Right ventricle myocardium superior (tissue), 1 donor: ENCODE measurements around the gene CYP39A1. TPM values are rescaled to one million over a fixed set of nuclear protein-coding genes. Genes with fewer than 3 reads are reported as not detected.
"Not testable (repeated sequence)": the region's sequence is repeated elsewhere in the genome, so short reads cannot be mapped to it uniquely, and the experiment has no call there.

Experiments used
- ATAC-seq: fragments of 200-7000 bp; cut with Tn5 transposase; one replicate; pipeline ENCODE4 v1.9.1; 2020; ENCODE audit warnings: mild to moderate bottlenecking; ENCODE audit not compliant: poor library complexity
- DNase-seq: peaks from one replicate; pipeline ENCODE4 v3.0.0-alpha.2; 2020
- intact Hi-C: fragments of 100-400 bp; cut with DNase I; formaldehyde crosslinking; loops from one replicate; pipeline ENCODE4 v1.11.2; 2022
- total RNA-seq: library from RNA; stranded (reverse); fragmentation: NEBNext Ultra II Directional; extraction: Animal tissue kit (Norgen Biotek cat#: 25700); gene quantifications from one replicate; pipeline ENCODE4 v1.2.1, GENCODE V29; 2021
- donor health status: DM: no; HTN: yes; CAD: no; lungs with severe emphysema.

Gene CYP39A1
- total RNA-seq, 1 donor from 2014 or later = 4.7 TPM

- DNase-seq = no peak
- no peak for ATAC-seq
- intact Hi-C loops = no loop called here
These were observed 999 bp upstream of the CYP39A1 start for GRCh38 chr6:46653439-46654195.

- ATAC-seq (no peak), DNase-seq (no peak)
- intact Hi-C loops = no loop called here
These were observed 401 bp downstream of the CYP39A1 start for GRCh38 chr6:46652232-46652602.

- ATAC-seq (no peak), DNase-seq (no peak)
- intact Hi-C loops = no loop called here
These were observed 802 bp downstream of the CYP39A1 start for GRCh38 chr6:46651816-46652215.

GRCh38 chr6:46651006-46651405 is 1.6 kb downstream of the CYP39A1 start:
- ATAC-seq = no peak
- intact Hi-C loops = no loop called here
- DNase-seq = no peak

- intact Hi-C loops = no loop called here
- DNase-seq (no peak), ATAC-seq (no peak)
These were observed 3.6 kb downstream of the CYP39A1 start for GRCh38 chr6:46648869-46649492.

GRCh38 chr6:46648108-46648507 is 4.5 kb downstream of the CYP39A1 start:
- intact Hi-C loops, ATAC-seq, DNase-seq: not testable (repeated sequence)

GRCh38 chr6:46645265-46645664 is 7.4 kb downstream of the CYP39A1 start:
- DNase-seq (no peak), ATAC-seq (no peak)
- intact Hi-C loops = no loop called here

- DNase-seq (no peak), ATAC-seq (no peak)
- intact Hi-C loops = no loop called here
These were observed 9.5 kb downstream of the CYP39A1 start for GRCh38 chr6:46642928-46643751.

- no peak for ATAC-seq
- no peak for DNase-seq
- intact Hi-C loops = no loop called here
These were observed 14.0 kb downstream of the CYP39A1 start for GRCh38 chr6:46638650-46639049.

GRCh38 chr6:46637933-46638332 is 14.7 kb downstream of the CYP39A1 start:
- ATAC-seq (no peak), DNase-seq (no peak)
- intact Hi-C loops = no loop called here

- intact Hi-C loops = no loop called here
These were observed 15.5 kb downstream of the CYP39A1 start for GRCh38 chr6:46637145-46637544.

GRCh38 chr6:46635462-46635861 is 17.2 kb downstream of the CYP39A1 start:
- DNase-seq (no peak), ATAC-seq (no peak)
- intact Hi-C loops = no loop called here

More at GRCh38 chr6:46637145-46637544, 15.5 kb downstream of the CYP39A1 start:
- DNase-seq (no peak), ATAC-seq (no peak)

GRCh38 chr6:46632053-46632452 is 20.6 kb downstream of the CYP39A1 start:
- ATAC-seq (no peak), DNase-seq (no peak)
- intact Hi-C loops = no loop called here

- ATAC-seq = no peak
- no peak for DNase-seq
- intact Hi-C loops = loop anchor here (2.0 to 10.0 kb wide), 3 partner anchors 139 to 405 kb away; partner anchors contain the start of gene RCAN2
These were observed 22.9 kb downstream of the CYP39A1 start for GRCh38 chr6:46629691-46630090.

- ATAC-seq (no peak), DNase-seq (no peak)
- intact Hi-C loops = loop anchor here (2.0 to 10.0 kb wide), 3 partner anchors 138 to 404 kb away; partner anchors contain the start of gene RCAN2
These were observed 23.6 kb downstream of the CYP39A1 start for GRCh38 chr6:46628976-46629375.

GRCh38 chr6:46628498-46628897 is 24.1 kb downstream of the CYP39A1 start:
- DNase-seq (no peak), ATAC-seq (peak; percentile 47)
- intact Hi-C loops = loop anchor here (2.0 to 10.0 kb wide), 3 partner anchors 138 to 404 kb away; partner anchors contain the start of gene RCAN2

GRCh38 chr6:46626976-46627375 is 25.6 kb downstream of the CYP39A1 start:
- DNase-seq = no peak
- intact Hi-C loops = loop anchor here (5.0 to 10.0 kb wide), 2 partner anchors 210 to 402 kb away; no protein-coding TSS in a partner anchor
- ATAC-seq = no peak

GRCh38 chr6:46626228-46626909 is 26.2 kb downstream of the CYP39A1 start:
- intact Hi-C loops = loop anchor here (5.0 to 10.0 kb wide), 2 partner anchors 209 to 402 kb away; no protein-coding TSS in a partner anchor
- DNase-seq = no peak
- ATAC-seq = peak; percentile 68

GRCh38 chr6:46618726-46619125 is 33.9 kb downstream of the CYP39A1 start:
- ATAC-seq = no peak
- no peak for DNase-seq
- intact Hi-C loops = no loop called here
